K562 (cell line): Measurements from ENCODE around the gene IMMP2L. TPM values are rescaled to one million over a fixed set of nuclear protein-coding genes. Genes with fewer than 3 reads are reported as not detected.

ENCODE experiments used
- ATAC-seq: fragments of 200-7000 bp; cut with Tn5 transposase; 3 replicates; pipeline ENCODE4 v1.9.1; 2020; ENCODE audit warnings: moderate library complexity
- BruUV-seq: library from RNA; stranded (reverse); fragments of 400-500 nt; replicated peaks from 2 replicates; lab custom pipeline; 2021; lab: Mats Ljungman, UMichigan
- CTCF ChIA-PET: fragments of 300-600 bp; formaldehyde crosslinking; extraction: SDS; loops from one replicate; lab custom pipeline; 2021; ENCODE audit warnings: low intra/inter-chr PET ratio; lab: Yijun Ruan, JAX
- POLR2A ChIA-PET: fragments of 300-600, 350-650 bp; sonication (Branson Sonifier 250); formaldehyde crosslinking; extraction: SDS; loops from one replicate; lab custom pipeline; 2021; ENCODE audit warnings: antibody characterized with exemption, inconsistent platforms; lab: Yijun Ruan, JAX
- DNase-seq, 4 experiments: peaks; one replicate each; pipeline versions ENCODE4 v3.0.0 to v3.0.0-alpha.2; 2011 to 2018; ENCODE audit warnings: low spot score in 3 of 4, mixed read lengths in 3 of 4; ENCODE audit errors: extremely low read depth in 1 of 4
- FAIRE-seq: peaks from 2 replicates; lab custom pipeline; 2011; peaks lifted over from hg19 to GRCh38; lab: Jason Lieb, UNC
- H2AFZ ChIP-seq: 2 replicates; pipeline ENCODE4 v1.6.0; 2011; ENCODE audit warnings: low read depth, low read length, control low read depth, inconsistent platforms
- H3K27ac ChIP-seq: fragments of 200-600 bp; 3 replicates; pipeline ENCODE4 v1.8.0; 2011; ENCODE audit warnings: low read depth, mild to moderate bottlenecking, control low read depth, inconsistent platforms, low read length, moderate library complexity, mixed read lengths; ENCODE audit errors: extremely low read depth
- H3K27me3 ChIP-seq, 2 experiments: fragments of 300-600 bp in 1 of 2; 2 replicates in 1 of 2; 3 replicates in 1 of 2; pipeline versions ENCODE4 v1.6.0 to v1.8.0; 2011; ENCODE audit warnings: inconsistent platforms in 2 of 2, low read length in 2 of 2, mild to moderate bottlenecking in 1 of 2, mixed read lengths in 1 of 2, moderate library complexity in 1 of 2; ENCODE audit not compliant: control insufficient read depth in 2 of 2, insufficient read depth in 2 of 2
- H3K36me3 ChIP-seq: fragments of 300-600 bp; 3 replicates; pipeline ENCODE4 v1.8.0; 2011; ENCODE audit warnings: mild to moderate bottlenecking, low read length, inconsistent platforms; ENCODE audit not compliant: control insufficient read depth, insufficient read depth
- H3K4me1 ChIP-seq, 2 experiments: fragments of 200-600 bp in 1 of 2; replicated peaks in 1 of 2; 2 replicates in 1 of 2; 3 replicates in 1 of 2; pipeline versions ENCODE4 v1.5.1 to v1.8.0; 2011; ENCODE audit warnings: inconsistent platforms in 2 of 2, low read length in 2 of 2, mild to moderate bottlenecking in 1 of 2, mixed read lengths in 1 of 2, moderate library complexity in 1 of 2; ENCODE audit not compliant: control insufficient read depth in 2 of 2, insufficient read depth in 2 of 2
- H3K4me2 ChIP-seq: 2 replicates; pipeline ENCODE4 v1.6.1; 2011; ENCODE audit warnings: low read length, control low read depth, inconsistent platforms, mixed read lengths; ENCODE audit not compliant: insufficient read depth
- H3K4me3 ChIP-seq: fragments of 200-600 bp; sonication (generic), shearing (Covaris generic); 2 replicates; pipeline ENCODE4 v1.5.1; 2016; ENCODE audit warnings: control low read depth, inconsistent platforms
- H3K79me2 ChIP-seq: fragments of 200-600 bp; 3 replicates; pipeline ENCODE4 v1.8.0; 2011; ENCODE audit warnings: low read length, inconsistent platforms; ENCODE audit not compliant: control insufficient read depth, insufficient read depth
- H3K9ac ChIP-seq, 2 experiments: 2 replicates each; pipeline versions ENCODE4 v1.6.0 to v1.6.1; 2011; ENCODE audit warnings: low read depth in 2 of 2, low read length in 2 of 2, control low read depth in 1 of 2, inconsistent platforms in 1 of 2, mild to moderate bottlenecking in 1 of 2, mixed read lengths in 1 of 2; ENCODE audit not compliant: insufficient read depth in 1 of 2
- H3K9me1 ChIP-seq: one replicate; pipeline ENCODE4 v1.6.0; 2011; ENCODE audit warnings: inconsistent platforms, mild to moderate bottlenecking, low read length, moderate library complexity; ENCODE audit not compliant: control insufficient read depth, insufficient read depth
- H3K9me3 ChIP-seq: replicated peaks from 2 replicates; pipeline ENCODE4 v1.5.1; 2011; ENCODE audit warnings: low read depth, low read length, inconsistent platforms; ENCODE audit not compliant: control insufficient read depth, insufficient read depth
- H4K20me1 ChIP-seq: replicated peaks from 2 replicates; pipeline ENCODE4 v1.6.1; 2011; ENCODE audit warnings: low read length, inconsistent platforms, mixed read lengths; ENCODE audit not compliant: control insufficient read depth, insufficient read depth
- CBFA2T3 ChIP-seq: fragments of 450-650 bp; IDR thresholded peaks from 2 replicates; pipeline ENCODE4 v1.6.1; 2017
- OTX1 ChIP-seq: fragments of 450-650 bp; formaldehyde crosslinking; IDR thresholded peaks from 2 replicates; pipeline ENCODE4 v1.4.0; 2022; ENCODE audit warnings: mild to moderate bottlenecking
- REST ChIP-seq, 2 experiments: fragments of 450-650 bp; formaldehyde crosslinking in 1 of 2; IDR thresholded peaks; 2 replicates each; pipeline versions ENCODE4 v1.4.0 to v1.6.1; 2014 to 2020; ENCODE audit warnings: mild to moderate bottlenecking in 2 of 2, borderline replicate concordance in 1 of 2, low read depth in 1 of 2
- SAFB2 ChIP-seq: fragments of 200-400 bp; formaldehyde crosslinking; IDR thresholded peaks from 2 replicates; pipeline ENCODE4 v1.6.1; 2018; ENCODE audit warnings: borderline replicate concordance, low read length, low read depth, moderate library complexity; ENCODE audit not compliant: severe bottlenecking
- TRIM24 ChIP-seq, 2 experiments: fragments of 450-650 bp; IDR thresholded peaks; 2 replicates each; pipeline ENCODE4 v1.6.1; 2016
- ZNF407 ChIP-seq: fragments of 450-650 bp; IDR thresholded peaks from 2 replicates; pipeline ENCODE4 v1.6.1; 2016; ENCODE audit warnings: low read depth
- ZNF699 ChIP-seq: fragments of 250-450 bp; sonication (Bioruptor Pico); IDR thresholded peaks from 2 replicates; pipeline ENCODE4 v1.8.0; 2021; ENCODE audit warnings: mild to moderate bottlenecking, moderate library complexity; ENCODE audit not compliant: insufficient replicate concordance
- WGBS: fragments of 100-300 bp; shearing (Covaris generic); methylation state at CpG from one replicate; pipeline ENCODE4 v1.1.6; 2016; ENCODE audit warnings: low coverage, mixed read lengths; ENCODE audit not compliant: insufficient coverage; ENCODE audit errors: missing lambda C conversion rate; 5-methylcytosine and 5-hydroxymethylcytosine counted together
- in situ Hi-C: fragments of 300-500 bp; cut with MboI; formaldehyde crosslinking; loops from 4 replicates; pipeline ENCODE4 v1.15.0; 2018; ENCODE audit warnings: inconsistent platforms, mixed read lengths
- intact Hi-C: fragments of 100-400 bp; cut with micrococcal nuclease; formaldehyde crosslinking; loops from 2 replicates; pipeline ENCODE4 v1.14.2; 2022
- polyA plus RNA-seq, 8 experiments: library from polyadenylated mRNA; depleted of rRNA in 4 of 8; stranded (reverse) in 5 of 8; unstranded in 3 of 8; fragments of >200 nt; fragmentation: Nextera tagmentation in 2 of 8; fragmentation: Illumina TruSeq in 1 of 8; extraction: Ambion mirVana in 2 of 8; extraction: Trizol in 1 of 8; gene quantifications; 2 replicates each; pipeline versions ENCODE4 v1.2.1 to v1.2.3, GENCODE V29; 2011 to 2014; ENCODE audit warnings: inconsistent platforms in 1 of 8, missing spikeins in 1 of 8
- total RNA-seq, 7 experiments: library from RNA; depleted of rRNA in 6 of 7; stranded (reverse); fragments of >200 nt in 6 of 7; fragmentation: Illumina TruSeq in 2 of 7; extraction: Trizol in 2 of 7; gene quantifications; 2 replicates each; pipeline versions ENCODE4 v1.2.1 to v1.2.3, GENCODE V29; 2011 to 2021; ENCODE audit warnings: low replicate concordance in 1 of 7

Gene IMMP2L
- total and polyA plus RNA-seq, 9 of the 15 experiments (the other 6 are each of a cell fraction or from before 2014, with no cell fraction given), result 29.7 to 116 (median 53.0) TPM

GRCh38 chr7:110771717-110772116, 790.6 kb downstream of the IMMP2L start:
- Histone ChIP-seq H3K9ac (no peak overlapping the region), H3K4me1 (no peaks in the 10 kb centered on the region), H2AFZ (no peak overlapping the region), H4K20me1 (no peaks in the 10 kb centered on the region), H3K4me3 (no peak overlapping the region), H3K36me3 (no peaks in the 10 kb centered on the region), H3K9me1 (no peaks in the 10 kb centered on the region), H3K27ac (no peak overlapping the region), H3K4me2 (no peak overlapping the region), H3K79me2 (no peaks in the 10 kb centered on the region), H3K9me3 (no peaks in the 10 kb centered on the region), H3K27me3 (no peaks in the 10 kb centered on the region)
- no TSS peak for BruUV-seq
- DNase-seq (no peak), FAIRE-seq (no peak), ATAC-seq (no peak)
- ChIA-PET POLR2A (no interaction called here), CTCF (no interaction called here)
- WGBS, result 16% methylated on average over 3 of the region's 3 CpGs
- in situ Hi-C loops, result no loop called here
- intact Hi-C loops, result no loop called here
- TF ChIP-seq ZNF699 (CRISPR knock-in tag) (no peak), OTX1 (CRISPR knock-in tag) (no peak), TRIM24 (IDR thresholded peaks at IDR 0.05) (no peak), REST (IDR thresholded peaks at IDR 0.05; ENCODE audit: borderline replicate concordance) (no peak), REST (CRISPR knock-in tag; IDR thresholded peaks at IDR 0.05; ENCODE audit: low read depth) (no peak), ZNF407 (no peak), CBFA2T3 (no peak), SAFB2 (no peak)
